Vagina (tissue), 2 donors: ENCODE results near the gene CTNNB1.

Experiments
- CTCF ChIP-seq, 3 experiments: fragments of 450-650 bp in 2 of 3; fragments of 200-600 bp in 1 of 3; sonication (generic) in 1 of 3; IDR thresholded peaks; one replicate each; pipeline ENCODE4 v1.5.1; 2017 to 2019; ENCODE audit warnings: antibody characterized with exemption in 3 of 3, mild to moderate bottlenecking in 2 of 3, moderate library complexity in 2 of 3
- POLR2A ChIP-seq, 2 donors: fragments of 450-650 bp; IDR thresholded peaks; one replicate each; pipeline ENCODE4 v1.6.1; 2017; ENCODE audit warnings: antibody characterized with exemption in 2 of 2, mild to moderate bottlenecking in 2 of 2, moderate library complexity in 2 of 2
- POLR2AphosphoS5 ChIP-seq, 2 donors: sonication (generic); formaldehyde crosslinking; IDR thresholded peaks; one replicate each; pipeline ENCODE4 v1.9.0; 2017; ENCODE audit warnings: antibody characterized with exemption in 2 of 2, mild to moderate bottlenecking in 2 of 2, low read depth in 1 of 2; ENCODE audit not compliant: insufficient read depth in 1 of 2

- TF ChIP-seq CTCF (IDR thresholded peaks at IDR 0.05) = no peak
- TF ChIP-seq POLR2A (IDR thresholded peaks at IDR 0.05) = no peak
- TF ChIP-seq POLR2AphosphoS5 (IDR thresholded peaks at IDR 0.05; ENCODE audit: insufficient read depth in 1 of 2, low read depth in 1 of 2) = no peak
Measured at GRCh38 chr3:41223691-41224090, 24.4 kb downstream of the CTNNB1 start.
